Tibial nerve (tissue), 4 donors: ENCODE data around the gene AK9.

Experiments used
- CTCF ChIP-seq, 5 experiments: fragments of 200-600 bp in 3 of 5; fragments of 450-650 bp in 2 of 5; sonication (generic) in 3 of 5; IDR thresholded peaks; one replicate each; pipeline ENCODE4 v1.5.1; 2016 to 2019; ENCODE audit warnings: antibody characterized with exemption in 5 of 5, mild to moderate bottlenecking in 3 of 5, moderate library complexity in 2 of 5
- EP300 ChIP-seq, 2 donors: sonication (generic); formaldehyde crosslinking; IDR thresholded peaks; one replicate each; pipeline ENCODE4 v1.6.1; 2017; ENCODE audit warnings: antibody characterized with exemption in 2 of 2, mild to moderate bottlenecking in 1 of 2

DNA sequence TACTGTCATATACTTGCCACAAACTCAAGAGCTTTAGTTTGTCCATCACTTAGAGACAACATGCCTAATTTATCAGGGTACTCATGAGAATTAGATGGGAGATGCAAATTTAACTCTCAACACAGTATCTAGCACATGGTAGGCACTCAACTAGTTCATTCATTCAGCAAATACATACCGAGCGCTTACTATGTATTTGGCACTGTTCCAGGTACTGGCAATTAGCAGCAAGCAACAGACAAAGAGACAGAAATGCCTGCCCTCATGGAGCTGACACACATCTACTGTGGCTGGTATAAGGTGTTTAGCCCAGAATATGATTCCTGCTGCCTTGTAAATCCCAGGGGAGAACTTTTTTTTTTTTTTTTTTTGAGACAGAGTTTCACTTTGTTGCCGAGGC lies 240.2 kb downstream of the AK9 start:
- TF ChIP-seq EP300 (IDR thresholded peaks at IDR 0.05) = no peak
- no peak for TF ChIP-seq CTCF (IDR thresholded peaks at IDR 0.05)
